HG02798 (cell line): ENCODE data around the gene SLC39A11.

Experiments
- ATAC-seq: cut with Tn5 transposase; IDR thresholded peaks from one replicate; pipeline ENCODE4 v1.9.1; 2021; ENCODE audit warnings: mild to moderate bottlenecking; ENCODE audit not compliant: unreplicated experiment, poor library complexity

The SLC39A11 gene

GRCh38 chr17:72890711-72891110 is 201.8 kb downstream of the SLC39A11 start:
- ATAC-seq, result no peak

- ATAC-seq, result no peak
These were observed 204.6 kb downstream of the SLC39A11 start for GRCh38 chr17:72887917-72888316.

- no peak for ATAC-seq
These were observed 205.2 kb downstream of the SLC39A11 start for GRCh38 chr17:72887322-72887721.

- no peak for ATAC-seq
These were observed 205.9 kb downstream of the SLC39A11 start for GRCh38 chr17:72886622-72887021.

- no peak for ATAC-seq
These were observed 208.4 kb downstream of the SLC39A11 start for GRCh38 chr17:72884066-72884465.

- ATAC-seq, result no peak
These were observed 209.1 kb downstream of the SLC39A11 start for GRCh38 chr17:72883351-72883750.

GRCh38 chr17:72882426-72882825 is 210.1 kb downstream of the SLC39A11 start:
- no peak for ATAC-seq

GRCh38 chr17:72879877-72880276 is 212.6 kb downstream of the SLC39A11 start:
- ATAC-seq, result no peak

GRCh38 chr17:72878975-72879660 is 213.4 kb downstream of the SLC39A11 start:
- no peak for ATAC-seq

GRCh38 chr17:72877348-72877747 is 215.1 kb downstream of the SLC39A11 start:
- no peak for ATAC-seq

- no peak for ATAC-seq
These were observed 216.1 kb downstream of the SLC39A11 start for GRCh38 chr17:72876413-72876812.

GRCh38 chr17:72875361-72875760 is 217.1 kb downstream of the SLC39A11 start:
- no peak for ATAC-seq

GRCh38 chr17:72872396-72872795 is 220.1 kb downstream of the SLC39A11 start:
- no peak for ATAC-seq

GRCh38 chr17:72870367-72870985 is 222.0 kb downstream of the SLC39A11 start:
- ATAC-seq, result no peak

GRCh38 chr17:72869630-72870029 is 222.9 kb downstream of the SLC39A11 start:
- ATAC-seq, result no peak

GRCh38 chr17:72865954-72866353 is 226.5 kb downstream of the SLC39A11 start:
- ATAC-seq, result no peak

GRCh38 chr17:72863526-72864211 is 228.8 kb downstream of the SLC39A11 start:
- ATAC-seq, result peak; percentile 80

- ATAC-seq, result no peak
These were observed 230.1 kb downstream of the SLC39A11 start for GRCh38 chr17:72862276-72862999.

- no peak for ATAC-seq
These were observed 230.7 kb downstream of the SLC39A11 start for GRCh38 chr17:72861811-72862210.

GRCh38 chr17:72860778-72861177 is 231.7 kb downstream of the SLC39A11 start:
- ATAC-seq, result no peak
